Bronchus fibroblast of lung (primary cell): ENCODE results near the gene TC2N. TPM values are rescaled to one million over a fixed set of nuclear protein-coding genes. Genes with fewer than 3 reads are reported as not detected.

Experiments used
- total RNA-seq: library from RNA; depleted of rRNA; stranded (reverse); fragments of >200 nt; gene quantifications from 2 replicates; pipeline ENCODE4 v1.2.3, GENCODE V29; 2015

TC2N gene
- under 0.01 TPM in 1 of 2 replicates, not detected in the other for total RNA-seq

DNA sequence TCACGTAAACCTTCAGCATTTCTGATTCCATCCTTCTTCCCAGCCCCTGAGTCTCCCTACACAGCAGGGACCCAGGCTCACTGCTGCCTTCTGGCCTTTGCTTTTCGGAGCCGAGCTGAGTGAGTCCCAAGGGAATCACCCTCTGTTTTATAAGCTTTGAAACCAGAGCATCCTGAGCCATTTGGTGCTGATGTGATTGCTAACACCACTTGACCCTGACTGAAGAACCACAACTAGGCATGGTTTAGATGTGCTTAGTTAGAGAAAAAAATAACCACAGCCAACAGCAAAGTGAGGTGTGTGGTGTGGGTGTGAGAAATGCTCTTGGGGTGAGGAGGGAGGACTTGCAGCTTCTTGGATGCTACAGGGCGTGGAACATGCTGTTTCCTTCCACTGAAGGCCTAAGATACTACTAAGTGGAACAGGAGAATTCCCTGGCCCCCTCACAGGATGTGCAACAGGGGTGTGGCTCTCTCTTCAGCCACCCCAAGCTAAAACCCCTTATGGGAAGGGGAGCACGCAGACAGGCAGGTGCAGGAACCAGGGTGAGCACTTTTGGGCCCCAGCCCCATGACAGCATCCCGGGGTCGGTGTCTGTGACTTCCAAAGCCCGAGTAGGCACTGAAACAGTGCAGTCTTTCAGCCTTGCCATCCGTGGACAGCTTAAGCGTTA is at the start of gene TC2N:
TC2N (minus strand) TSS at position 221 of the 673 bp plus-strand sequence. CDS start 53,767 bp downstream, outside the sequence.

DNA sequence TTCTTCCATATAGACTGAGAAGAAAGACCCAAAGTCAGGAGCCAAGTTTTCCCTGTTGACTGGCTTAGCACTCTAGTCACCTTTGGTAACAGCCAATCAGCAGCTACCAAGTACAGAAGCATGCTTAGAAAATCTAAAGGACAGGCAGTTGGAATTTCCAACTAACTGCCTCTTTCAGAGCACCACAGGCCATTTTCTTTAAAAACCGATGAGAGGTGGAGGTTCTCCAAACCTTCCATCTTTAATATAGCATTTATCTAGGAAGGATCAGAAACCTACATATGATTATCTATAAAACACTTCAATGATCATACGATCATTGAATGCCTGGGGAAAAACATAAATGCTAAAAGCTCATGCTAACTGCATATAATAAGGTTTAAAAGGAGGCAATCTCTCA is 135.3 kb downstream of the TC2N start, which contains the start of gene CATSPERB:
CATSPERB (minus strand) TSS at position 101 of the 400 bp plus-strand sequence. CDS start 2,607 bp downstream, outside the sequence.

Other genes starting within 250 kb of the TC2N start
- not detected in 2 replicates for gene CATSPERB, start 135.4 kb downstream of the TC2N start, total RNA-seq
- gene FBLN5, start 80.2 kb upstream of the TC2N start, total RNA-seq: 138 and 153 TPM in 2 replicates
- gene TRIP11, start 172.5 kb upstream of the TC2N start, total RNA-seq: 8.5 and 12.6 TPM in 2 replicates
- 4.6 and 17.0 TPM in 2 replicates for gene ATXN3, start 239.0 kb upstream of the TC2N start, total RNA-seq